ENCODE results near the gene PPIE. TPM values are rescaled to one million over a fixed set of nuclear protein-coding genes. Genes with fewer than 3 reads are reported as not detected.

Gene PPIE
- total RNA-seq (2014; rRNA removed; shearing (Covaris generic)) = 57.7 and 64.2 TPM in 2 replicates

GRCh38 chr1:39738622-39739366 lies at the start of gene PPIE:
Gene PPIE, plus strand, starts transcription at chr1:39738882. Its CDS starts 19 bp downstream, at chr1:39738901.

GRCh38 chr1:39691383-39692151 lies 47.1 kb upstream of the PPIE start, which contains the start of gene HPCAL4:
Gene HPCAL4, minus strand, starts transcription at chr1:39691433. Its CDS starts 6,830 bp downstream, at chr1:39684603.

GRCh38 chr1:39771022-39771532 lies 32.4 kb downstream of the PPIE start, which contains the start of gene OXCT2:
Gene OXCT2, minus strand, starts transcription at chr1:39771348. Its CDS starts 93 bp downstream, at chr1:39771255.

GRCh38 chr1:39788758-39789570 lies 50.3 kb downstream of the PPIE start, which contains the start of gene BMP8B:
Gene BMP8B, minus strand, starts transcription at chr1:39788865. Its CDS starts 380 bp downstream, at chr1:39788485.

Small RNA genes lying within 50 kb of the gene (small RNA-seq; reads per million reads assigned to genes)
- gene AL033527.1 (not detected), gene RNU7-121P (not detected)

Other genes starting within 250 kb of the PPIE start
- 1.3 and 1.6 TPM in 2 replicates for gene BMP8A, start 247.2 kb upstream of the PPIE start, total RNA-seq (2014; rRNA removed; shearing (Covaris generic))
- 243 and 265 TPM in 2 replicates for gene PABPC4, start 162.1 kb upstream of the PPIE start, total RNA-seq (2014; rRNA removed; shearing (Covaris generic))
- not detected in 2 replicates for gene HEYL, start 99.2 kb upstream of the PPIE start, total RNA-seq (2014; rRNA removed; shearing (Covaris generic))
- gene NT5C1A, start 66.8 kb upstream of the PPIE start, total RNA-seq (2014; rRNA removed; shearing (Covaris generic)) = 0.34 and 1.2 TPM in 2 replicates
- gene HPCAL4, start 47.4 kb upstream of the PPIE start, total RNA-seq (2014; rRNA removed; shearing (Covaris generic)) = 0.11 and 0.19 TPM in 2 replicates
- gene OXCT2, start 32.5 kb downstream of the PPIE start, total RNA-seq (2014; rRNA removed; shearing (Covaris generic)) = 14.4 and 16.6 TPM in 2 replicates
- 10.3 and 10.9 TPM in 2 replicates for gene BMP8B, start 50.0 kb downstream of the PPIE start, total RNA-seq (2014; rRNA removed; shearing (Covaris generic))
- 36.4 and 45.4 TPM in 2 replicates for gene TRIT1, start 144.6 kb downstream of the PPIE start, total RNA-seq (2014; rRNA removed; shearing (Covaris generic))
- gene MYCL, start 163.0 kb downstream of the PPIE start, total RNA-seq (2014; rRNA removed; shearing (Covaris generic)) = 1.6 and 2.5 TPM in 2 replicates
- 20.3 and 20.9 TPM in 2 replicates for gene MFSD2A, start 216.3 kb downstream of the PPIE start, total RNA-seq (2014; rRNA removed; shearing (Covaris generic))